Measurements from ENCODE around the gene FRMD4A. TPM values are rescaled to one million over a fixed set of nuclear protein-coding genes. Genes with fewer than 3 reads are reported as not detected.

The FRMD4A gene
- total and polyA plus RNA-seq, 10 of the 15 experiments (the other 5 are each of a cell fraction or from before 2014, with no cell fraction given) = 17.8 to 75.2 (median 39.1) TPM

GRCh38 chr10:14106828-14107227 is 223.9 kb downstream of the FRMD4A start (continued):
- TF ChIP-seq IRF3 (IDR thresholded peaks at IDR 0.05) (no peak), POLR2AphosphoS2 (IDR thresholded peaks at IDR 0.05; ENCODE audit: low read depth, low read length) (no peak), PBX3 (IDR thresholded peaks at IDR 0.05; ENCODE audit: insufficient replicate concordance, low read depth, low read length) (no peak)

GRCh38 chr10:14102056-14102455 is 228.7 kb downstream of the FRMD4A start:
- Histone ChIP-seq H3K9ac (ENCODE audit: control insufficient read depth, insufficient read depth, low read length) (no peak overlapping the region), H3K4me3 (no peak overlapping the region), H3K4me1 (ENCODE audit: control insufficient read depth, insufficient read depth, low read length) (no peaks in the 10 kb centered on the region), H3K27ac (ENCODE audit: control insufficient read depth, insufficient read depth) (no peak overlapping the region), H3K4me2 (ENCODE audit: control insufficient read depth, insufficient read depth) (no peak overlapping the region), H2AFZ (ENCODE audit: control insufficient read depth, low read depth, low read length) (no peak overlapping the region), H3K9me3 (replicated peaks; ENCODE audit: control insufficient read depth, insufficient read depth, low read length) (no peaks in the 10 kb centered on the region; the same call in 2 of the 3 replicates), H3K36me3 (ENCODE audit: control insufficient read depth in 2 of 2, insufficient read depth in 2 of 2, low read length in 1 of 2) (no peaks in the 10 kb centered on the region), H4K20me1 (ENCODE audit: control insufficient read depth, insufficient read depth) (no peaks in the 10 kb centered on the region), H3K27me3 (replicated peaks in 1 of 2; ENCODE audit: control insufficient read depth in 2 of 2, insufficient read depth in 2 of 2, low read length in 1 of 2) (no peaks in the 10 kb centered on the region; a peak in 1 of 4 replicates), H3K79me2 (ENCODE audit: control insufficient read depth, insufficient read depth, low read length) (no peaks in the 10 kb centered on the region)
- RAD21 ChIA-PET (ENCODE audit: unreplicated experiment) = no interaction called here
- DNase-seq (ENCODE audit: low read depth, low spot score) (no peak), ATAC-seq (no peak), FAIRE-seq (no peak)
- intact Hi-C loops (cut with micrococcal nuclease; ENCODE audit: unreplicated experiment) = no loop called here
- SMC1A ChIA-PET (ENCODE audit: uncharacterized antibody, unreplicated experiment) = interaction anchor here (0.7 kb wide), 1 partner anchor 208 kb away, joined by 3 read pairs; no protein-coding TSS in a partner anchor
- BruUV-seq (replicated peaks) = no TSS peak
- POLR2A ChIA-PET = no interaction called here
- TF ChIP-seq HSF1 (IDR thresholded peaks at IDR 0.05; ENCODE audit: low read depth, low read length) (no peak), SMAD1 (IDR thresholded peaks at IDR 0.05; ENCODE audit: low read depth, partially characterized antibody) (no peak), KDM1A (IDR thresholded peaks at IDR 0.05; ENCODE audit: borderline replicate concordance) (no peak), NFXL1 (IDR thresholded peaks at IDR 0.05; ENCODE audit: borderline replicate concordance) (no peak)
- in situ Hi-C loops (cut with MboI) = no loop called here
- CTCF ChIA-PET = interaction anchor here (1.0 to 1.4 kb wide), 3 partner anchors 8 to 237 kb away, joined by 3 to 4 read pairs (median 3); no protein-coding TSS in a partner anchor
- 67% methylated on average over 8 of the region's 8 CpGs for WGBS (ENCODE audit: insufficient coverage, insufficient replicate concordance, low lambda C conversion rate, missing lambda C conversion rate)

Data from GM12878 (cell line).